Stimulated activated naive CD8-positive, alpha-beta T cell treated with anti-CD3 and anti-CD28 coated beads, Interleukin-15, amount 100 ng/mL, for 72 hours (primary cell): ENCODE results near the gene SLC38A10.

Experiments
- ATAC-seq: fragments of 150-1000 bp; cut with Tn5 transposase; 2 replicates; pipeline ENCODE4 v1.10.0; 2021; ENCODE audit warnings: mild to moderate bottlenecking, moderate library complexity
- DNase-seq, 2 donors: peaks; one replicate each; pipeline ENCODE4 v3.0.0; 2021 to 2022
- H3K27ac Mint-ChIP-seq, 2 donors: one replicate each; pipeline ENCODE4 v1.8.0; 2022; ENCODE audit warnings: mild to moderate bottlenecking in 2 of 2, mixed read lengths in 2 of 2, moderate library complexity in 2 of 2
- H3K27me3 Mint-ChIP-seq: one replicate; pipeline ENCODE4 v1.8.0; 2022; ENCODE audit warnings: mixed read lengths
- H3K4me1 Mint-ChIP-seq: one replicate; pipeline ENCODE4 v1.8.0; 2022; ENCODE audit warnings: mild to moderate bottlenecking, mixed read lengths
- H3K4me3 Mint-ChIP-seq, 2 donors: one replicate each; pipeline ENCODE4 v1.8.0; 2022; ENCODE audit warnings: mild to moderate bottlenecking in 2 of 2, mixed read lengths in 2 of 2, moderate library complexity in 1 of 2
- H3K9me3 Mint-ChIP-seq, 2 donors: one replicate each; pipeline ENCODE4 v1.8.0; 2022; ENCODE audit warnings: mixed read lengths in 2 of 2

SLC38A10 gene

DNA sequence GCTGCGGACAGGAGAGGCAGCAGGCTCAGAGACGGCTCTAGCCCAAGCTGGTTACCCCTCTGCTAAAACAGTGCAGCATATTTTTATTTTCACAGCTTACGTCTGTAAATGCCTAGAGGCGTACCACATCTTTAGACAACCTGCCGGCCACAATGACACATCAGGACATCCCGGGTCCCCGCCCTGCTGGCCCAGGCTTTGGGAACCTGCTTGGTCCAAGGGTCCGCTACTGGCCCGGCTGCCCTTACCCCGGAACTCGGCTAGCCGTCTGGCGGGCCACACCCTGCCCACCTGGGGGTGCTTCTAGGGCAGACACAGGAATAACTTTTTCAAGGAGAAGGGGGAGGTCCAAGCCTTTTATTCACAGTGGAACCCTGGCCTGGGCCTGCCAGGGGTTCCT is 76.6 kb downstream of the SLC38A10 start:
- Mint-ChIP-seq H3K4me1 (peaks cover 20% of the 10 kb centered on the region), H3K9me3 (no peaks in the 10 kb centered on the region), H3K27ac (no peak overlapping the region), H3K4me3 (no peak overlapping the region), H3K27me3 (no peaks in the 10 kb centered on the region)
- ATAC-seq, result no peak
- DNase-seq, result no peak

DNA sequence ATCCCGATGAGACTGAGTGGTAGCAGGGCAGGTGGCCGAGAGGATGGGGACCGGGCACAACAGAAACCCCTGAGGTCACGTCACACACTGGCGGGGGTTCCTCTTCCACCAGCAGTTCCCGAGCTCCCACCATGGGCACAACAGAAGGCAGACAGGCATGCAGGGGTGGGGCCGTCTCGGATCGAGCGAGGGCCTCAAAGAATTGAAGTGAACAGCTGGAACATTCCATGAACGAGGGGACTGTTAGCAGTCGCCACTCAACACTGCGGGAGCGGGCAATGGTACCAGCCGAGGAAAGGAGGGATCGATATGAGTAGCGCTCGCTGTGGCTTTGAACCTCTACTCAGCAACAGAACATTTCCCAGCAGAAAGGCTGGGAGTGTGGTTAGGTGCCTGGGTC is 77.6 kb downstream of the SLC38A10 start:
- ATAC-seq, result no peak
- Mint-ChIP-seq H3K4me3 (no peak overlapping the region), H3K27ac (no peak overlapping the region), H3K9me3 (no peaks in the 10 kb centered on the region), H3K27me3 (no peaks in the 10 kb centered on the region), H3K4me1 (peaks cover 17% of the 10 kb centered on the region)
- no peak for DNase-seq

DNA sequence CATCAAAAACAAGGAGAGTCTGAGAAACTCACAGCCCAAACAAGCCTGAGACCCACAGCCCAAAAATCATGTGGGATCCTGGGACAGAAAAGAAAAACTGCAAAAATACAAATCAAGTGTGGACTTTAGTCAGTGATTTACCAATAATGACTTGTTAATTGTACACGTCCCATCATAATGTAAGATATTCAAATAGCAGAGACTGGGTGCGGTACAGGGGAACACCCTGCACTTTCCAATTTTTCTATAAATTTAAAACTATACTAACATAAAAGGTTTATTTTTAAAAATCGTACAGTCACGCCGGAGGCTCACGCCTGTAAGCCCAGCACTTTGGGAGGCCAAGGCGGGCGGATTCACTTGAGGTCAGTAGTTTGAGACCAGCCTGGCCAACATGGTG is 81.1 kb downstream of the SLC38A10 start:
- no peaks in the 10 kb centered on the region for H3K9me3 Mint-ChIP-seq
- H3K27ac Mint-ChIP-seq, result no peak overlapping the region
- ATAC-seq (no peak), DNase-seq (no peak)
- no peaks in the 10 kb centered on the region for H3K27me3 Mint-ChIP-seq
- peaks cover 6% of the 10 kb centered on the region for H3K4me1 Mint-ChIP-seq
- no peak overlapping the region for H3K4me3 Mint-ChIP-seq

DNA sequence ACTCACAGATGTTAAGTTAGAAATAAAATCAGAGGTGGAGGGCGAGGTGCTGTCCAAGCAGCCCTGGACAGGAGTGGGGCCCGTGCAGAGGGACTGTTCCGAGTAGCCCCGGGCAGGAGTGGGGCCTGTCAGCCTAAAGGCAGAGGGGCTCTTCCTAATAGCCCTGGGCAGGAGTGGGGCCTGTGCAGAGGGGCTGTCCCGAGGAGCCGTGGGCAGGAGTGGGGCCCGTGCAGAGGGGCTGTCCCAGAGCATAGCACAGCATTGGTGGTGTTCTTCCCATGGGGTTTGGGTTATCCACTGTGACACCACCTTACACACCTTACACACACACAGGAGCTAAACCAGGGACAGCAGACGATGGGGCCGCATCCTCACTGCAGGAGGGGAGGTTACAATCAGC is 82.7 kb downstream of the SLC38A10 start:
- Mint-ChIP-seq H3K9me3 (no peaks in the 10 kb centered on the region), H3K27ac (no peak overlapping the region), H3K4me1 (peaks cover 15% of the 10 kb centered on the region), H3K4me3 (no peak overlapping the region), H3K27me3 (no peaks in the 10 kb centered on the region)
- DNase-seq (no peak), ATAC-seq (no peak)

DNA sequence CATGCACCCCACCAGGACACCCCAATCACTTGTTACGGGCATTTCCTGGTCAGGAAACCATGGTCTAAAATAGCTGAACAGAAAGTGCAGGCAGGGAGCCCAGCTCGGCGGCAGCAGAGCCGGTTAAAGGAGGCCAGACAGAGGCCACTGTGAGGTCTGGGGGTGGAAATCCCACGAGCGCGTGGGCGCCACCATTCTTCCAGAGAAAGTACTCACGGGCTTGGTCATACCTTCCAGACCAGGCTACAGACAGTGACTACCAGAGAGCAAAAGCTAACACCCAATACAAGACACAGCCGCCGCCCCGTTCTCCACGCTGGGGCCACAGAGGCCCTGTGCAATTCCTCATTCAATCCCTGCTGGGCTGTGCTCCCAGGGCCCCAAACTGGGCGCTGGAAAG is 84.2 kb downstream of the SLC38A10 start:
- Mint-ChIP-seq H3K4me3 (no peak overlapping the region), H3K4me1 (peaks cover 9% of the 10 kb centered on the region), H3K27me3 (no peaks in the 10 kb centered on the region), H3K27ac (peak overlapping the region in 1 of 2 donors; percentile 59), H3K9me3 (no peaks in the 10 kb centered on the region)
- no peak for DNase-seq
- ATAC-seq, result no peak

DNA sequence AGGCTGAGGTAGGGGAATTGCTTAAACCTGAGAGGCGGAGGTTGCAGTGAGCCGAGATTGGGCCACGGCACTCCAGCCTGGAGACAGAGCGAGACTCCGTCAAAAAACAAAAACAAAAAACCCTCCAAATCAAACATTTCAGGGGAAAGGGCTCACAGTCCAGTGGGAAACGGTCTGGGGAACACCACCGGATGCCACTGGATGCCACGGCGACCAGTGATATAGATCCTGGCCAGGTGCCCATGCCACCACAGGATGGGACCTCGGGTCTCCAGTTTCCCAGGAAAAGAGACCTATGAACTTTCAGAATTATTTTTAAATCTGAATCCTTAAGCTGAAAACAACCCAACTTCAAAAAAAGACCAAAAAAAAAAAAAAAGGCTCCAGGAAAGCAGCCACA is 84.6 kb downstream of the SLC38A10 start:
- ATAC-seq (no peak), DNase-seq (no peak)
- Mint-ChIP-seq H3K27ac (no peak overlapping the region), H3K4me1 (peaks cover 9% of the 10 kb centered on the region), H3K9me3 (no peaks in the 10 kb centered on the region), H3K4me3 (no peak overlapping the region), H3K27me3 (no peaks in the 10 kb centered on the region)

DNA sequence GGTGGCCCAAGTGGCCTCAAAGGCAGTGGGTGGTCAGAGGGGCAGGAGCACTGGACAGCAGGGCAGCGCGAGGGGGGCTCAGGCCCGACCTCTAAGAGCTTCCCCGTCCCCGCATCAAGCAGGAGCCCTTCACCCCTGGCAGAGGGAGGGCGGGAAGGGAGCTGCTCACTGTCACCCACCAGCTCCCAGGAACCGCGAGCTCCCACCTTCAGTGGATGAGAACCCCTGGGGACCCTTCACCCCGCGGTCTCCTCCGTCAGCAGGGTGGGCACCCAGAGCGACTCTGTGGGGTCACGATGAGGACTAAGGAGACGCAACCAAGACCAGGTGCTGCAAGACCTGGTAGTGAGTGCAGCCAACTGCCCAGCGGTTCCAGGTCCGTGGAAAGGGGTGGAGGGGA is 86.0 kb downstream of the SLC38A10 start:
- DNase-seq (no peak), ATAC-seq (no peak)
- Mint-ChIP-seq H3K4me3 (no peak overlapping the region), H3K9me3 (no peaks in the 10 kb centered on the region), H3K4me1 (peaks cover 9% of the 10 kb centered on the region), H3K27ac (no peak overlapping the region), H3K27me3 (no peaks in the 10 kb centered on the region)

DNA sequence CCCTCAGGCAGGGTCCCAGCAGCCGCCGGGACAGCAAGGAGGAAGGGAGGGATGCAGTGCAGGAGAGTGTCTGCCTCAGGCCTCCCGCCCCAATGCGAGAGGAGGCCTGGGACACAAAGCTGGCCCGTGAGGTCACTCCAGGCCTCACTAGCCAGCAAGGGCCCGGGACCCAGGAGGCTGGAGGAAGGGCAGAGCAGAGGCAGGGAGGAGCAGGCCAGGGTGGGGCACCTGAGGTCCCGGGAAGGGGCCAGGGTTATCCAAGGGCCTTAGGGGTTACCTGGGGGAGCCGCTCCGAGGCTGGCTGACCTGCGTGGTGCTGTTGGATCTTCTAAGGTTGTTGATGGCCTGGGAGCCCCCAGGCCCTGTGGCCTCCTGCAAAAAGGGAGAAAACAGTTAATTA is 86.5 kb downstream of the SLC38A10 start:
- no peak overlapping the region for H3K4me3 Mint-ChIP-seq
- no peak overlapping the region for H3K27ac Mint-ChIP-seq
- H3K9me3 Mint-ChIP-seq, result no peaks in the 10 kb centered on the region
- ATAC-seq (no peak), DNase-seq (no peak)
- H3K27me3 Mint-ChIP-seq, result no peaks in the 10 kb centered on the region
- H3K4me1 Mint-ChIP-seq, result peaks cover 9% of the 10 kb centered on the region

DNA sequence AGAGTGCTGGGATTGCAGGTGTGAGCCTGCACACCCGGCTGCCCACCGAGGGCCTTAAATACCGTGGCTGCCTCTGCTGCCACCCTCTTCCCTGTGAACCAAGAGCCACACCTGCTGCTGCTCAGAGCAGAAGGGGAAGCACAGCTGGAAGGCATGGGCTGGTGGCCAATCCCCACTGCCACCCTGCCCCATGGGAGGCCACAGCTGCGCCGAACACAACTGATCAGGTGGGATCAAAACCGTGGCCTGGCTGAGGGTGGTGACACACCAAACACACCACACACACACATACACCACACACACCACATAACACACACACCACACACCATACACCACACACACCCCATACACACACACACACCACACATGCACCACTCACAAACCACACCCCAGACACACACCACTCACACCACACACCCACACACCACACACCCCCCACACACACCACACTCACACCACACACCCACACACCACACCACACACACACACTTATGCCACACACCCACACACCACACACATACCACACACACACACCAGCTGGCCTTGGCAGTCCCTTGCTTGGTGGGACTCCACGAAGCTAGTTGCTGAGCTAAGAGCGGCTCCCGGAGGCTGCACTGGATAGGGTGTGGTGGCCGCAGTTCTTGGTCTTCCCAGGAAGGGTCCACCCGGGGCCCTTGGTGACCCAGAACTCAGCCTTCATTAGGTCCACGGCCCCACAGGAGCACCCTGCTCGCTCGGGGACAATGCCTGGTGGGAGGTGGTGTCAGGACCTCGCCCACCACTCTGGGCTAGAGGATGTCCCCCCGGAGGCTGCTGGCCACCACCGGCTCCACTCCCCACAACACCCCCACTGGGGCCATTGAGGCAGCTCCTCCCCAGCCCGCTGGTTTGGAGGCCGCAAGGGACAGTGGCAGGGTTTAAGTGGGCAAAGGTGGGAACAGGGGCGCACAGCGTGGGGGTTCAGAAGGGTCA is 87.2 kb downstream of the SLC38A10 start:
- ATAC-seq (peak; percentile 55), DNase-seq (peak in 1 of 2 donors; percentile 31)

DNA sequence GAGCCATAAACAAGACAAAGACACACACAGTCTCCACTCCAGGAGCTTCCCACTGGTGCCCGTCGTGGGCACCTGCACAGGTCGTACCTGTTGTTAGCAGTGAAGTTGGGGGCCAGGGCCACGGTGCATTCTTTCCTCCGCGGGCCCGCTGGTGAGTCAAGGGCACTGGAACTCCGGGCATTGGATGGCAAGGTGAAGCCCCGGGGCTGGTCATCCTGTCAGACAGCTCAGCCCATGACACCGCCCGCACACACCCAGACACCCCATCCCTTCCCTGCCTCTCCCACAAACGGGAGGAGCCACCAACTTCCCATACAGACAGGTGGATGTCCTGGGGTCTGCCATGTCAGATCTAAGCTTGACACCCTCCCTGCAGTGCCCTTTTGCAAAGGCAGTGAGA is 88.5 kb downstream of the SLC38A10 start:
- Mint-ChIP-seq H3K27ac (no peak overlapping the region), H3K4me3 (no peak overlapping the region)

More for the DNA sequence above, 87.2 kb downstream of the SLC38A10 start:
- Mint-ChIP-seq H3K9me3 (no peaks in the 10 kb centered on the region), H3K27me3 (no peaks in the 10 kb centered on the region), H3K4me1 (peaks cover 9% of the 10 kb centered on the region), H3K4me3 (no peak overlapping the region), H3K27ac (peak overlapping the region in 1 of 2 donors; percentile 96)

DNA sequence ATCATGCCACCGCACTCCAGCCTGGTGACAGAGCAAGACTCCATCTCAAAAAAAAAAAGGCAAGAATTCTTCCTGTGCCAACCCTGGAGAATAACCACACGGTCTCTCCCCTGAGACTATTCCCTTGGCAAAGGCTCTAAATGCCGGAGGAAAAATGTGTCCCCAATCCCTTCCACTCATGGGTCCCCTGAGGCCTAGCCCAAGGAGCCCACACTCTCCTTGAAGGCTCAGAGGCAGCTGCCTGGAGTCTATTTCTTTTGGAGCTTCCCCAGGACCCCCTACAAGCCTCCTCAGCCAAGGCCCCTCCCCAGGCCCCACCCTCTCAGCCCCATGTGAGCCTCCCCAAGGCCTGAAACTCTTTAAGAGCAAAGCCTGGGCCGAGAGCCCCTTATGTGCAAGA is 88.9 kb downstream of the SLC38A10 start:
- no peak overlapping the region for H3K27ac Mint-ChIP-seq
- H3K4me3 Mint-ChIP-seq, result no peak overlapping the region
- no peaks in the 10 kb centered on the region for H3K27me3 Mint-ChIP-seq
- DNase-seq (no peak), ATAC-seq (no peak)
- H3K4me1 Mint-ChIP-seq, result peaks cover 9% of the 10 kb centered on the region
- H3K9me3 Mint-ChIP-seq, result no peaks in the 10 kb centered on the region

More for the DNA sequence above, 88.5 kb downstream of the SLC38A10 start:
- no peaks in the 10 kb centered on the region for H3K27me3 Mint-ChIP-seq
- peaks cover 9% of the 10 kb centered on the region for H3K4me1 Mint-ChIP-seq
- H3K9me3 Mint-ChIP-seq, result no peaks in the 10 kb centered on the region
- no peak for DNase-seq
- no peak for ATAC-seq

DNA sequence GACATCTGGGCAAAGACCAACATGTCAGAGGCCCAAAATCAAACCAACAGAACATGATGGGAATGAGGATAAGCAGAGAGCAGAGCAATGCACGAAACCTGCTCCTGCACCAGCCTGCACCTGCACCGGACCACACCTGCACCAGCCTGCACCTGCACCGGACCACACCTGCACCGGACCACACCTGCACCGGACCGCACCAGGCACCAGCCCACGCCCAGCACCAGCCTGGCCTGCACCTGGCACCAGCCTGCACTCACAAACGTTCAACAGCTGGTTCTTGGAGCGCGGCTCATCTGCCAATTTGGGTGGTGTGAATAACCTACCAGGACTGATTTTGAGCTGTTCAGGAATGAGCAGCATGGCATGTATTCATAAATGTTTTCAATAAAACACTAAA is 90.5 kb downstream of the SLC38A10 start:
- no peak overlapping the region for H3K27ac Mint-ChIP-seq
- peaks cover 9% of the 10 kb centered on the region for H3K4me1 Mint-ChIP-seq
- H3K27me3 Mint-ChIP-seq, result no peaks in the 10 kb centered on the region
- DNase-seq, result no peak
- no peaks in the 10 kb centered on the region for H3K9me3 Mint-ChIP-seq
- no peak overlapping the region for H3K4me3 Mint-ChIP-seq
- ATAC-seq, result no peak

DNA sequence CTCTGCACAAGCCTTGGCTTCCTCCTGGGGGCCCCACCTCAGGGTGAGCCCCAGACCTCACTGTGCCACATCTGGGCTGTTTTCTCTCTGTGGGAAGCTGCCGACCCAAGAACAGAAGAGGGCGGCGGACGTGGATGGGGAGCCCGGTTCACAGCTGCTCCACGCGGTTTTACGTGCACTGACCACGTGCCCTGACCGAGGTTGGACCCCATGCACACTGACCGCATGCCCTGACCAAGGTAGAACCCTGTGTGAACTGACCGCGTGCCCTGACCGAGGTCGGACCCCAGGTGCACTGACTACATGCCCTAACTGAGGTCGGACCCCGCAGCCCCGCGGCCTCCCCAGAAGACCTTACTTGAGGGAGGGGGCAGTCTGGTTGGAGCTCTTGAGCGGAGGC is 92.0 kb downstream of the SLC38A10 start:
- no peak overlapping the region for H3K4me3 Mint-ChIP-seq
- H3K9me3 Mint-ChIP-seq, result no peaks in the 10 kb centered on the region
- ATAC-seq (no peak), DNase-seq (no peak)
- no peak overlapping the region for H3K27ac Mint-ChIP-seq
- no peaks in the 10 kb centered on the region for H3K27me3 Mint-ChIP-seq
- peaks cover 7% of the 10 kb centered on the region for H3K4me1 Mint-ChIP-seq

DNA sequence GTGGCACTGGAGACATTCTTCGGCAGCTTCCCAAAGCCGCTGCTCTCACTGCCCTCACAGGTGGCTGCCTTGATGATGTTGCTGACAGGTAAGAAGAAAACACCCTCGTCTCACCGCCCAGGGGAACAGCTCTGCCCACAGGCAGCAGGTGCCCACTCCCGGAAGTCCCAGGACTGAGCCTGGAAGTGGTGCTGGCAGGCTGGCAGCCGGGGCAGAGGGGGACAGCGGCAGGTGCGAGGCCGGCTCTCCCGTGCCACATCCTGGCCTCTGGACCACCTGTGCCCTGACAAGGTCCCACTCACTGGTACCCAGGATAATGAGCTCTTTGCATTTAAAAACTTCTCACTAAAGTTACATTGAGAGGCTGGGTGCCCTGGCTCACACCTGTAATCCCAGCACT is 92.8 kb downstream of the SLC38A10 start:
- no peak for ATAC-seq
- Mint-ChIP-seq H3K4me1 (no peaks in the 10 kb centered on the region), H3K9me3 (no peaks in the 10 kb centered on the region), H3K4me3 (no peak overlapping the region), H3K27me3 (no peaks in the 10 kb centered on the region), H3K27ac (no peak overlapping the region)
- no peak for DNase-seq

DNA sequence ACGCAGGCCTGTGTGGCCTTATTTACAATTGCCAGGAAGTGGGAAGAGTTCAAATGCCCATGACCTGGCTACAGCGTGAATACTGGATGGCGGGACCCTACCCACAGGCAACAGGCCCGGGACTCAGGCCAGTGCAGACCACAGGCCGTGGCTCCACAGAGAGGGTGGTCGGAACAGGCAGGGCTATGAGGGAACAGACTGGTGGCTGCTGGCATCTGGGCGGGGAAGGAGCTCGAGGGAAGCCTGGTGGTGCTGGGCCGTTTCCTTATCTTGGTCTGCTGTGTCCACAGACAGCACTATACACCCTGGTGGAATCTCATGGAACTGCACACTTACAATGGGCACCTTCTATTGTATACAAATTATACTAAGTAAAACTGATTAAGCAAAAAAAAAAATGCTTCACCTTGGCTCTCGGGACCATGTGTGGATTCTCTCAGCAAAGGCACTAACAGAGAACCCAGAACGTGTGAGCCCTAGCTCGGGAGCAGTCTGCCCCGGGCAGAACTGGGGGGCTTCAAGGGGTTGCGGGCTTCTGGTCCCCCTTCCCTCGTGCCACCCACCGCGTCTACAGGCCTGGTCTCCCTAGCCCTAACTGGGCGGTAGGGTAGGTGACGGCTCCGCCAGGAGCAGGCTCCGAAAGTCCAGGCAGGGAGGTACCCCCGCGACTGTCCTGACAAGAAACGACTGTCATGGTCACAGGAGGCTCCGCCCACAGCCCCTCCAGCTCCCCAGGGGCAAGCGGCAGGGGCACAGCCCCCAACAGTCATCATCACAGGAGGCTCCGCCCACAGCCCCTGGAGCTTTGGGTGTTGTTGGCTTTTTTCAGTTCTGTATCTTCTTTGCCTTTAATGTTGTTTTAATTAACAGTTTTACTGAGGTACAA is 94.2 kb downstream of the SLC38A10 start:
- Mint-ChIP-seq H3K4me1 (no peaks in the 10 kb centered on the region), H3K4me3 (no peak overlapping the region), H3K27me3 (no peaks in the 10 kb centered on the region), H3K9me3 (no peaks in the 10 kb centered on the region), H3K27ac (no peak overlapping the region)
- ATAC-seq (peak; percentile 55), DNase-seq (no peak)

DNA sequence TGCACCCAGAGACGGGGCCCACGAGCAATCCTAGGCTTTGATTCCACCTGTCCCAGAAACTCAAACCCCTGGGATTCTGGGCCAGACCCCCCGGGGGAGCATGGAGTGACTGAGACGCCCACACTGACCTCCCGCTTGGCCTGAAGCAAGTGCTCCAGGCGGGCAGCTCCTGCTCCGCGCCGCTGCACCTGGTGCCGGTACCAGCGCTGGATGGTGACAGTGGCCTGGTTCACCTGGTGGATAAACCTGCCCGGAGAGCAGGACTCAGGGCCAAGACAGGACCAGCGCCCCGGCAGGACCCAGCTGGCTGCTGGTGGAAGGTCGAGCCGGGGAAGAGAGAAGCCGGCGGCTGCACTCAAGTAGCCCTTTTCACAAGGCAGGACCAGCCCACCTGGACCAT is 94.9 kb downstream of the SLC38A10 start:
- Mint-ChIP-seq H3K4me3 (no peak overlapping the region), H3K27me3 (no peaks in the 10 kb centered on the region), H3K9me3 (no peaks in the 10 kb centered on the region), H3K4me1 (no peaks in the 10 kb centered on the region), H3K27ac (no peak overlapping the region)
- ATAC-seq (no peak), DNase-seq (no peak)
